Ishikawa (cell line): Measurements from ENCODE around the gene GTF2B.

Source experiments
- CEBPB ChIP-seq: IDR thresholded peaks from 2 replicates; pipeline ENCODE4 v1.6.1; 2012
- CREB1 ChIP-seq: IDR thresholded peaks from 2 replicates; pipeline ENCODE4 v1.6.1; 2012; ENCODE audit warnings: low read depth
- EGR1 ChIP-seq: IDR thresholded peaks from 2 replicates; pipeline ENCODE4 v1.6.1; 2012
- EP300 ChIP-seq: IDR thresholded peaks from 2 replicates; pipeline ENCODE4 v1.6.1; 2012; ENCODE audit warnings: borderline replicate concordance
- FOXM1 ChIP-seq: IDR thresholded peaks from 2 replicates; pipeline ENCODE4 v1.6.1; 2012; ENCODE audit warnings: low read depth, borderline replicate concordance
- MAX ChIP-seq: IDR thresholded peaks from 2 replicates; pipeline ENCODE4 v1.6.1; 2012
- NFIC ChIP-seq: IDR thresholded peaks from 2 replicates; pipeline ENCODE4 v1.6.1; 2012
- RAD21 ChIP-seq: IDR thresholded peaks from 2 replicates; pipeline ENCODE4 v1.6.1; 2012; ENCODE audit warnings: low read depth
- REST ChIP-seq: IDR thresholded peaks from 2 replicates; pipeline ENCODE4 v1.6.1; 2012; ENCODE audit warnings: low read depth, mild to moderate bottlenecking
- TAF1 ChIP-seq: IDR thresholded peaks from 2 replicates; pipeline ENCODE4 v1.6.1; 2012; ENCODE audit warnings: low read depth, mild to moderate bottlenecking
- TCF12 ChIP-seq: IDR thresholded peaks from 2 replicates; pipeline ENCODE4 v1.6.1; 2012; ENCODE audit warnings: low read depth
- TEAD4 ChIP-seq: IDR thresholded peaks from 2 replicates; pipeline ENCODE4 v1.6.1; 2012
- USF1 ChIP-seq: IDR thresholded peaks from 2 replicates; pipeline ENCODE4 v1.6.1; 2012
- YY1 ChIP-seq: IDR thresholded peaks from 2 replicates; pipeline ENCODE4 v1.6.1; 2012; ENCODE audit warnings: low read depth
- ZBTB7A ChIP-seq: IDR thresholded peaks from 2 replicates; pipeline ENCODE4 v1.6.1; 2012; ENCODE audit warnings: low read depth

The GTF2B gene

DNA sequence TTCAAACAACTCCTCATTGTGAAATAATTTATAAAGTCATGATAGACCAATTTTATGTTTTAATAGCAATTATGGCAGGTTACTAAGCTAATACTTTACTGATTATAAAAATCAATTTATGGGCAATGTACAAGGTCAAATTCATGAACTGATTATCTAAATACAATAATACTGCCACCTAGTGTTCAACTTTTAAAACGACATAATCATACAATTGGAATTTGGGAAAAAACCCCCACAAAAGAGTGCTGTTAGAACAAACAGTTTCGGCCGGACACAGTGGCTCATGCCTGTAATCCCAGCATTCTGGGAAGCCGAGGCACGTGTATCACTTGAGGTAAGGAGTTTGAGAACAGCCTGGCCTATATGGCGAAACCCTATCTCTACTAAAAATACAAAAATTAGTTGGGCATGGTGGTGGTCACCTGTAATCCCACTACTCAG lies 14.0 kb downstream of the GTF2B start:
- TF ChIP-seq TCF12 = no peak
- peak; percentile 46; the same call in 1 of the 2 replicates for TF ChIP-seq RAD21
- no peak for TF ChIP-seq EP300
- TF ChIP-seq FOXM1 = no peak
- TF ChIP-seq EGR1 = no peak

- TF ChIP-seq TCF12 = no peak
Measured at GRCh38 chr1:88876573-88877365, 14.6 kb downstream of the GTF2B start.

GRCh38 chr1:88875595-88875994 lies 15.8 kb downstream of the GTF2B start:
- no peak for TF ChIP-seq NFIC
- no peak for TF ChIP-seq FOXM1
- no peak for TF ChIP-seq REST
- no peak for TF ChIP-seq USF1
- TF ChIP-seq TCF12 = no peak
- TF ChIP-seq RAD21 = no peak
- TF ChIP-seq EGR1 = no peak
- no peak for TF ChIP-seq ZBTB7A
- no peak for TF ChIP-seq TAF1
- TF ChIP-seq CEBPB = no peak
- no peak for TF ChIP-seq EP300
- no peak for TF ChIP-seq YY1
- TF ChIP-seq TEAD4 = no peak
- no peak for TF ChIP-seq MAX
- no peak for TF ChIP-seq CREB1

DNA sequence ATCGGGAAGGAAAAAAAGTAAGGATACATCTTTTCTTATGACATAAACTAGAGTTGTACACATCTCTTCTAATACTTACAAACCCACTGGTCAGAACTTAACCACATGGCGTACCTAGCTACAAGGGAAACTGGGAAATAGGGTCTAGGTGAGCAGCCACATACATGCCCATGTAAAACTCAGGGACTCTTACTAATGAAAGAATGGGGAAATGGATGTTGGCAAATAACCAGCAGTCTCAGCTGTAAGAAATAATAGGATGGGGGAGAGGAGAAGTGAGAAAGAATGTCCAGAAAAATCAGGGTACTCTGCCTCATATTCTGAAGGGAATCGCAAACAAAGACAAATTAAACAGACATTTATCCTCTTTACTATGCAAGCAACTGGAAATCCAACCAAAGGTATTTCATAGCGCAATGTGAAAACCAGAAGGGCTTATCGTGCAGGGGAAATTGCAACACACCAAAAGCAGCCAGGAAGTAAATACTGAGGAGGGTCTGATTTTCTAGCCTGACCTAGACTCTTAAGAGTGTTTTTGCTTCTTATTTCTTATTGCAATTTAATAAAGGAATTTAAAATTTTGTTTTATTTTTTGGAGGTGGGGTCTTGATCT lies 17.5 kb downstream of the GTF2B start:
- TF ChIP-seq ZBTB7A (no peak), YY1 (no peak), TCF12 (no peak)

- TF ChIP-seq RAD21 (no peak), CEBPB (no peak), TEAD4 (no peak)
Measured at GRCh38 chr1:88867743-88868521, 23.4 kb downstream of the GTF2B start.

DNA sequence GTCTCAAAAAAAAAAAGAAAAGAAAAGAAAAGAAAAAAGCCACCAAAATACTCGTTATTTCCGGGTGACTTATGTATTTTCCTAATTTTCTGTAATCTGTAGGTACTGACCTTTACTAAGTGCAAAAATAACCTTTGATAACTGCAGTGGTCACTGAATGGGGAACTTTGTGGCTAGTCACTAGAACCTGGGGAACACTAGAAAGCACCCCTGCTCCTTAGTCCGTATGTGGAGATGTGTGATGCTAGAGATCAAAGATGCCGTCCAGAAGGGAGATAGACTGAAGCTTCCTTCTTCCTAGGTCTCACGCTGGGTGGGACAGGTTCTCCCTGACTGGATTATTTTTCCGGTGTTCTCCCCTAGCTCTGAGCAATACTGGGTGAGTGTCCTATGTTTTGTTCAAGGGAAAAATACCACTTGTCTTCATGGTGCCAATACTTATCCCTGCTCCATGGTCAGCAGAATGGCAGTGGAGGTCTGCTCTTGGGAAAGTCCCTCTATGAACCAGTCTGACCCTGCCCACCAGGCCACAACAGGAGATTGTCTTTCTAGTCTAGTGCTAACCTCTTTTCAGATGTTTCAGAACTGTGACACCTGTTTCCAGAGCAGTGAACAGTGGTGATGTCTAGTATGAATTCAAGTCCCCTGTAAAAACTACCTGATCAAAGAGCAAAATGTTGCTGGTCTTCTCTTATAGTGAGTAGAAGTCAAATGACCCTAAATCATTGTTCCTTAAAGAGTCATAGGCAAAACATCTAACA lies 39.9 kb downstream of the GTF2B start:
- no peak for TF ChIP-seq REST
- no peak for TF ChIP-seq TAF1
- no peak for TF ChIP-seq TCF12
- no peak for TF ChIP-seq CEBPB
- no peak for TF ChIP-seq EP300
- TF ChIP-seq MAX = no peak
- TF ChIP-seq TEAD4 = no peak

DNA sequence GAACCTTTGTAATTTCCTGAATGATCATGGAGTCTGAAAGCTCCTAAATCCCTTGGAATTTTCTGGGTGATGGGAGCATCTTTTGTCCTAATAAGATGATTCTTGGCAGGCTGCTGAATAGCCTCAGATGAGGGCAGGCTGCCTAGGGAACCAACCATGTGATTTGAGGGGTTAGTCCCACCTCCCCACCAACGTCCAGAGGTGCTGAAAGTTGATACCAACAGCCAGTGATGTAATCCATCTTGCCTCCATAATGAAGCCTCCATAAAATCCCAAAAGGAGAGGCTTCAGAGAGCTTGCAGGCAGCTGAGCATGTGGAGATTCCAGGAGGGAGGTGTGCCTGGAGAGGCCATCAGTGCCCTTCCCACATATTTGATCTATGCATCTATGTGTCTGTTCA lies 43.7 kb downstream of the GTF2B start:
- TF ChIP-seq FOXM1 (no peak), CREB1 (no peak), NFIC (no peak), TEAD4 (no peak), EGR1 (no peak), EP300 (no peak), REST (no peak), ZBTB7A (no peak), RAD21 (no peak), USF1 (no peak), YY1 (no peak), TCF12 (no peak), MAX (no peak)
